SU-DHL-6 (cell line): Measurements from ENCODE around the gene MAPKBP1.

Experiments used
- CTCF ChIP-seq: fragments of 200-600 bp; sonication (generic); IDR thresholded peaks from one replicate; pipeline ENCODE4 v1.5.1; 2017; ENCODE audit warnings: antibody characterized with exemption, mild to moderate bottlenecking, low read length, moderate library complexity; ENCODE audit not compliant: insufficient read depth, poor library complexity, severe bottlenecking
- EZH2phosphoT487 ChIP-seq: fragments of 200-600 bp; sonication (generic), shearing (Covaris generic); conservative IDR thresholded peaks from 2 replicates; pipeline ENCODE4 v1.6.1; 2018; ENCODE audit warnings: mild to moderate bottlenecking, antibody characterized with exemption, low read length, moderate library complexity, mixed read lengths

GRCh38 chr15:41801850-41802455 lies 27.7 kb downstream of the MAPKBP1 start:
- TF ChIP-seq CTCF (no peak), EZH2phosphoT487 (no peak)
